MM.1S (cell line): ENCODE results near the gene CACNA1C.

ENCODE experiments used
- DNase-seq: peaks from one replicate; pipeline ENCODE4 v3.0.0-alpha.2; 2015
- H2AFZ ChIP-seq: fragments of 300-600 bp; sonication (generic); 2 replicates; pipeline ENCODE4 v1.6.0; 2016; ENCODE audit warnings: antibody characterized with exemption, low read length
- H3F3A ChIP-seq: fragments of 300-600 bp; sonication (generic); 2 replicates; pipeline ENCODE4 v1.6.1; 2016; ENCODE audit warnings: mild to moderate bottlenecking, antibody characterized with exemption, low read length, moderate library complexity, mixed read lengths; ENCODE audit not compliant: insufficient read depth
- H3K27ac ChIP-seq: fragments of 300-600 bp; sonication (generic); 2 replicates; pipeline ENCODE4 v1.5.1; 2016; ENCODE audit warnings: mild to moderate bottlenecking, low read length
- H3K27me3 ChIP-seq: fragments of 300-600 bp; sonication (generic); replicated peaks from 2 replicates; pipeline ENCODE4 v1.6.0; 2016; ENCODE audit warnings: low read length; ENCODE audit not compliant: insufficient read depth
- H3K36me3 ChIP-seq: fragments of 300-600 bp; sonication (generic); replicated peaks from 2 replicates; pipeline ENCODE4 v1.6.1; 2016; ENCODE audit warnings: mild to moderate bottlenecking, low read length, mixed read lengths; ENCODE audit not compliant: insufficient read depth
- H3K4me1 ChIP-seq: fragments of 300-600 bp; sonication (generic); 2 replicates; pipeline ENCODE4 v1.6.1; 2016; ENCODE audit warnings: low read length, mixed read lengths
- H3K4me2 ChIP-seq: fragments of 300-600 bp; sonication (generic); 2 replicates; pipeline ENCODE4 v1.6.0; 2016; ENCODE audit warnings: low read depth, low read length
- H3K4me3 ChIP-seq: fragments of 300-600 bp; sonication (generic); 2 replicates; pipeline ENCODE4 v1.5.1; 2016; ENCODE audit warnings: low read length, mixed read lengths
- H3K79me2 ChIP-seq: fragments of 300-600 bp; sonication (generic); 2 replicates; pipeline ENCODE4 v1.6.1; 2016; ENCODE audit warnings: mixed run types, low read length, mixed read lengths
- H3K9ac ChIP-seq: fragments of 300-600 bp; sonication (generic); 2 replicates; pipeline ENCODE4 v1.6.1; 2016; ENCODE audit warnings: low read length, mixed read lengths
- H3K9me2 ChIP-seq: fragments of 300-600 bp; sonication (generic); replicated peaks from 2 replicates; pipeline ENCODE4 v1.6.1; 2016; ENCODE audit warnings: mild to moderate bottlenecking, low read length, mixed read lengths; ENCODE audit not compliant: insufficient read depth
- H3K9me3 ChIP-seq: fragments of 300-600 bp; sonication (generic); replicated peaks from 2 replicates; pipeline ENCODE4 v1.6.1; 2016; ENCODE audit warnings: mild to moderate bottlenecking, low read length, mixed read lengths; ENCODE audit not compliant: insufficient read depth
- H4K20me1 ChIP-seq: fragments of 300-600 bp; sonication (generic); 2 replicates; pipeline ENCODE4 v1.6.1; 2016; ENCODE audit warnings: mild to moderate bottlenecking, low read length, moderate library complexity, mixed read lengths; ENCODE audit not compliant: insufficient read depth
- EZH2 ChIP-seq: fragments of 300-600 bp; sonication (generic); optimal IDR thresholded peaks from 2 replicates; pipeline ENCODE3; 2017; ENCODE audit warnings: low read depth, mild to moderate bottlenecking, antibody characterized with exemption, low read length, mixed read lengths
- EZH2phosphoT487 ChIP-seq: fragments of 300-600 bp; sonication (generic); IDR thresholded peaks from 2 replicates; pipeline ENCODE4 v1.6.1; 2018; ENCODE audit warnings: antibody characterized with exemption, low read length
- TF ChIP-seq, protein P1 (sequence below): fragments of 300-600 bp; sonication (generic); IDR thresholded peaks from 2 replicates; pipeline ENCODE4 v1.5.1; 2016; ENCODE audit warnings: antibody characterized with exemption, low read length, mixed read lengths

CACNA1C gene

DNA sequence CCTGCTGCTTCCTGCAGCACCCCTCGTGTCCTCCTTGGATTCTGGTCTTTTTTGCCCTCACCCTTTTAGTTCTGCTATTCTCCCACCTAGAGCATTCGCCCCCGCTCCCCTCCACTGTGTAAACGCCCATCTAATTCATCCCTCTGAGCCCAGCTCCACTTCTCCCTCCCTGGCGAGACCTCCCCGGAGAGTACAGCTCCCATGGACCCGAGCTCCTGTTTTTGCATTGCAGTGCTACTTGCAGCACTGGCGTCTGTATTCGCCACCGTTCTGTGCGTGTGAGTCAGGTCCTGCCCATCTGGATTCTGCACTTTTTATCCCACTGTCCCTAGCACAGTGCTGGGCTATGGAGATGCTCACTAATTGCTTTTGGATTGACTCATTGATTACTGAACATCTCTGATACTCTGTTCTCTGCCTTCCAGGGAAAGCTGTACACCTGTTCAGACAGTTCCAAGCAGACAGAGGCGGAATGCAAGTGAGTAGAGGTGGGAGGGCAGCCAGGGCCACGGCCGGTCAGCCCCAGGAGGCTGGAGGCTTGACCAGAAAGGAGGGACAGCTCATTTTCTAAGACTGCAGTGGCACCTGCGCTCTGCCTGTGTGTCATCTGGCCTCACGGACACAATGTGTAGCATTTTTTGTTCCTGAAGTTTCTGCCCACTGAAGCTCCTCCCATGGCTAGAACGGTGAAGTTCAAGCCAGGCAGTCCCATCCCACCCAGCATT, 553.6 kb downstream of the CACNA1C start:
- TF ChIP-seq EZH2 (no peak), EZH2phosphoT487 (no peak)
- TF ChIP-seq, protein P1, sequence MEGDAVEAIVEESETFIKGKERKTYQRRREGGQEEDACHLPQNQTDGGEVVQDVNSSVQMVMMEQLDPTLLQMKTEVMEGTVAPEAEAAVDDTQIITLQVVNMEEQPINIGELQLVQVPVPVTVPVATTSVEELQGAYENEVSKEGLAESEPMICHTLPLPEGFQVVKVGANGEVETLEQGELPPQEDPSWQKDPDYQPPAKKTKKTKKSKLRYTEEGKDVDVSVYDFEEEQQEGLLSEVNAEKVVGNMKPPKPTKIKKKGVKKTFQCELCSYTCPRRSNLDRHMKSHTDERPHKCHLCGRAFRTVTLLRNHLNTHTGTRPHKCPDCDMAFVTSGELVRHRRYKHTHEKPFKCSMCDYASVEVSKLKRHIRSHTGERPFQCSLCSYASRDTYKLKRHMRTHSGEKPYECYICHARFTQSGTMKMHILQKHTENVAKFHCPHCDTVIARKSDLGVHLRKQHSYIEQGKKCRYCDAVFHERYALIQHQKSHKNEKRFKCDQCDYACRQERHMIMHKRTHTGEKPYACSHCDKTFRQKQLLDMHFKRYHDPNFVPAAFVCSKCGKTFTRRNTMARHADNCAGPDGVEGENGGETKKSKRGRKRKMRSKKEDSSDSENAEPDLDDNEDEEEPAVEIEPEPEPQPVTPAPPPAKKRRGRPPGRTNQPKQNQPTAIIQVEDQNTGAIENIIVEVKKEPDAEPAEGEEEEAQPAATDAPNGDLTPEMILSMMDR = no peak
- Histone ChIP-seq H2AFZ (no peak overlapping the region), H3K9me2 (no peaks in the 10 kb centered on the region), H3K27me3 (peaks cover 19% of the 10 kb centered on the region), H3K27ac (no peak overlapping the region), H3K4me3 (no peak overlapping the region), H3K4me1 (no peaks in the 10 kb centered on the region), H3K36me3 (no peaks in the 10 kb centered on the region), H3K9ac (no peak overlapping the region), H4K20me1 (no peaks in the 10 kb centered on the region), H3K9me3 (no peaks in the 10 kb centered on the region), H3K4me2 (no peak overlapping the region), H3K79me2 (no peaks in the 10 kb centered on the region), H3F3A (no peaks in the 10 kb centered on the region)
- no peak for DNase-seq

DNA sequence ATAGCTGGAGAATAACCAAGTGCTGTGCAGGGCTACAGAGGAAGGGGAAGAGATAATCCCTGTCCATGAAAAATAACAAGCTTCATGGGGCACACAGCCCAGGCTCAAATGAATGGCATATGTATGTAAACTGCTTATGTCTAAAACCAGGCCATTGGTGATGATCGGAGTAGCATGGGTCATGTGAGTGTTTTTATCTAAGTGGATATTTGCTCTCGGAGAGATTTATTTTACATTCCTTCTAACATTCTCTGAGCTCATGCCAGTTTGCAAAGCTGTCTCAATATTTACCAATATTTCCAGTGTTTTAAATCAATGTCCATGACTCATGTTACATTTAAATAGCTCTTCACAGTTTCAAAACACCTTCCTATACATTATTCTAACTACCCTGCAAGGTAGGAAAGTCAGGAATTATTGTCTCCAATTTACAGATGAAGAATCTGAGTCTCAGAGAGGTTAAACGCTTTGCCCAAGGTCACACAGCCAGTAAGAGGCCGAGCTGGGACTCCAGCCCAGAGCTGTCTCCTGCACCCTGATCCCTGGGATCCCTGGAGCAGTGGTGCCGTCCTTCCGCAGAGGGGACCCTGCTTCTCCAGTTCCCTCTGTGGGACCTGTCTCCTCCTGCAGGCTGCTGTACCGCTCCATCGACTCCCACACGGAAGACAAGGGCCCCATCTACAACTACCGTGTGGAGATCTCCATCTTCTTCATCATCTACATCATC, 555.3 kb downstream of the CACNA1C start:
- Histone ChIP-seq H2AFZ (no peak overlapping the region), H3K36me3 (no peaks in the 10 kb centered on the region), H4K20me1 (no peaks in the 10 kb centered on the region), H3F3A (no peaks in the 10 kb centered on the region), H3K4me2 (no peak overlapping the region), H3K9ac (no peak overlapping the region), H3K79me2 (no peaks in the 10 kb centered on the region), H3K9me3 (no peaks in the 10 kb centered on the region), H3K4me3 (no peak overlapping the region), H3K9me2 (no peaks in the 10 kb centered on the region), H3K27me3 (peaks cover 19% of the 10 kb centered on the region), H3K27ac (no peak overlapping the region), H3K4me1 (no peaks in the 10 kb centered on the region)
- DNase-seq = no peak
- TF ChIP-seq, protein P1 = no peak
- no peak for TF ChIP-seq EZH2

DNA sequence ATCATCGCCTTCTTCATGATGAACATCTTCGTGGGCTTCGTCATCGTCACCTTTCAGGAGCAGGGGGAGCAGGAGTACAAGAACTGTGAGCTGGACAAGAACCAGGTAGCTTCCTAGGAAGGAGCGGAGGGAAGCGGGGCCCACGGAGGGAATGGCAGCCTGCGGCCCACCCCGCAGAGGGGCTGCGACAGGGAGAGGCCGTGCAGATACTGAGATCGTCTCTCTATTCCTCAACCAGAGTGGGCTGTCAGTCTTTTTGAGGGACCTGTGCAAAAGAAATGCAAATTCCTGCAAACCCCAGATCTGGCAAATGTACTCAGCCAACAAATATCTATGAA, 555.8 kb downstream of the CACNA1C start:
- Histone ChIP-seq H3K9me3 (no peaks in the 10 kb centered on the region), H2AFZ (no peak overlapping the region), H3F3A (no peaks in the 10 kb centered on the region), H3K4me2 (no peak overlapping the region), H4K20me1 (no peaks in the 10 kb centered on the region), H3K36me3 (no peaks in the 10 kb centered on the region), H3K9me2 (no peaks in the 10 kb centered on the region), H3K4me1 (no peaks in the 10 kb centered on the region), H3K27me3 (peaks cover 19% of the 10 kb centered on the region), H3K27ac (no peak overlapping the region), H3K4me3 (no peak overlapping the region), H3K79me2 (no peaks in the 10 kb centered on the region), H3K9ac (no peak overlapping the region)
- TF ChIP-seq EZH2phosphoT487 (no peak), EZH2 (no peak)
- DNase-seq = no peak

DNA sequence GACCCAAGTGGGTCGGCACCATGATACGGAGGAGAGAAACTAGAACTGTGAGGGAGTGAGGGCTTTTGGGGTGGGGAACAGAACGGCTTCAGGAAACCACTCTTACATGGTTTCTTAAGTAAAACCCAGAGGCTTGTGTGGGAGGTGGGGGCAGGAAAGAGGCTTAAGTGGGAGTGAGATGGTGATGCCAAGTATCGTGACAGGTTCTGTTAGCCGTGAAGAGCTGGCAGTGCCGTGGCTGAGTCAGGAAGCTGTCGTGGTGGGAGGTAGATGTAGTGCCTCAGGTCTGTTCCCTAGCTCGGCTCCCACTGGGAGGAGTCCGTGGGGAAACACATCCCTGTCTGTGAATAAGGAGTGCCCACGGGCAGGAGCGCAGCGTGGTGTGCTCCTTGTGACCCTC, 556.2 kb downstream of the CACNA1C start:
- TF ChIP-seq EZH2phosphoT487 (no peak), EZH2 (no peak)
- TF ChIP-seq, protein P1 = no peak
- Histone ChIP-seq H4K20me1 (no peaks in the 10 kb centered on the region), H2AFZ (no peak overlapping the region), H3K9me3 (no peaks in the 10 kb centered on the region), H3K79me2 (no peaks in the 10 kb centered on the region), H3K4me3 (no peak overlapping the region), H3F3A (no peaks in the 10 kb centered on the region), H3K27me3 (peaks cover 19% of the 10 kb centered on the region), H3K9me2 (no peaks in the 10 kb centered on the region), H3K27ac (no peak overlapping the region), H3K4me1 (no peaks in the 10 kb centered on the region), H3K36me3 (no peaks in the 10 kb centered on the region), H3K4me2 (no peak overlapping the region), H3K9ac (no peak overlapping the region)
- DNase-seq = no peak
